HG03520 (cell line): Measurements from ENCODE around the gene DLST.

ENCODE experiments used
- ATAC-seq: cut with Tn5 transposase; IDR thresholded peaks from one replicate; pipeline ENCODE4 v1.9.1; 2021; ENCODE audit warnings: mild to moderate bottlenecking, moderate library complexity; ENCODE audit not compliant: unreplicated experiment

The DLST gene

DNA sequence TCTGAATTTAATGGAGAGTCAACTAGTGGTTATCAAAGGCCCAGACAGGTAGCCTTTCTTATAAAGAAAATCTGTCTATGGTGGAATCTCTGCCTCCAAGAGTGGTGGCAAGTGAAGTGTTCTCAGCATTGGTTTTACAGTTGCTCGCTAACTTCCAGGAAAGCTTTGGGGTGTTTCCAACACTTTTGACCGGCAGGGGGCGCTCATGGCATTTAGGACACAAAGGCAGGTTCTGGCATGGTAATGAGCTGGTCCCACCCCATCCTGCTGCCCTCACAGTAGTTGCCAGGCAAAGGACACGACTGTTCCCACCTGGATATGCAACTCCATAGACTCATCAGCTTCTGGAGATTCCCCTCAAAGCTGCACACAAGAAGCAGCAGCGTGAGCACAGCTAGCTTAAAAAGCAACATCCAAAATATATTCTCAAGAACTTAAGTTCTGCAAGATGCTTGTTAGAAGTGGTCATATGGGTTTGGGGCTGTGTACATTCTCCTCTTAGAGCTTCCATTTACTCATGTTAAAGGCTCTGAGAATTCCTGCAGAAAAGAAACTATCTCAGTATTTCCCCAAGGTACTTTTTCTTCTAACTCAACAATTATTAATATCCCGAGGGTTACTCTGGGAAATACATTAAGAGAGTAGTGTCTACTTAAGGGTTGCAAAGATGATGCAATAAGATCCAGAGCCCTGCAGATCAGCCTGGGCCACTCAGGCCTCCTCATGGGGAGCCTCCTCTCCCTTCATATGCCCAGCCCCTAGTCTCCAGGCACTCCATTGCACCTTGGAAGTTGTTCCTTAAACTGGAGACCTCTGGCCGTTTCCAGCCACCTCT, 20.6 kb upstream of the DLST start:
- ATAC-seq = no peak

- no peak for ATAC-seq
These were observed 20.0 kb upstream of the DLST start for GRCh38 chr14:74861734-74862090.

GRCh38 chr14:74863274-74863673, 18.4 kb upstream of the DLST start:
- no peak for ATAC-seq

DNA sequence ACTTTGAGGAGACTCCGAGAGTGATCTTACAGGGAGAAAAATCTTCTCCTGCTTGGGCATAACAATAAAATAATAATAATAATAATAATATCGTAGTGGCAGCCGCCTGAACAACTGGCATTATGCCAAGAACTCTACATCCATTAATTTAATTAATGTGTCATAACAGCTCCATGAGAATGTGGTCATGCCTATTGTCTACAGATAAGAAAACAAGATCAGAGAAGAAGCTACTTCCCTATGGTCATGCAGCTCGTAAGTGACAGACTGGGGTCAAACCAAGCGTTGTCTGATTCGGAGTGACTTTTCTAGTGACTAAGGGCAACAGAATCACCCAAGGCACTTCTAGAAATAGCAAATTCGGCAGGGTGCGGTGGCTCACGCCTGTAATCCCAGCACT, 17.5 kb upstream of the DLST start:
- ATAC-seq = no peak

DNA sequence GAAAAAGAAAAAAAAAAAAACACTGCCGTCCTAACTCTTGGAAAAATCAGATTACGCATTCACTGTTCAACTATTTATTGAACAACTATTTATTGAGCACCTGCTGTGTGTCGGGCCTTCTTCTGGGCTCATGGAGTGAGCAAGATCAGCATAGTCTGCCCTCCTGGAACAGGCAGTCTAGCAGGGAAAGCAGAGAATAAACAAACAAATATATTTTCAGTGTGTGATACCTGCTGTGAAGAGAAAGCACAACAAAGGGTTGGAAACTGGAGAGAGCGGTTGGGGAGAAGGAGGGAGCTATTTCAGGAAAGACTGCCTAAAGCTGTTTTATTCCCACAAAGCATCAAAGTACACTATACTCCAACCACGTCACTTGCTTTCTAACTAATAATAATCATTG, 16.6 kb upstream of the DLST start:
- ATAC-seq = no peak

DNA sequence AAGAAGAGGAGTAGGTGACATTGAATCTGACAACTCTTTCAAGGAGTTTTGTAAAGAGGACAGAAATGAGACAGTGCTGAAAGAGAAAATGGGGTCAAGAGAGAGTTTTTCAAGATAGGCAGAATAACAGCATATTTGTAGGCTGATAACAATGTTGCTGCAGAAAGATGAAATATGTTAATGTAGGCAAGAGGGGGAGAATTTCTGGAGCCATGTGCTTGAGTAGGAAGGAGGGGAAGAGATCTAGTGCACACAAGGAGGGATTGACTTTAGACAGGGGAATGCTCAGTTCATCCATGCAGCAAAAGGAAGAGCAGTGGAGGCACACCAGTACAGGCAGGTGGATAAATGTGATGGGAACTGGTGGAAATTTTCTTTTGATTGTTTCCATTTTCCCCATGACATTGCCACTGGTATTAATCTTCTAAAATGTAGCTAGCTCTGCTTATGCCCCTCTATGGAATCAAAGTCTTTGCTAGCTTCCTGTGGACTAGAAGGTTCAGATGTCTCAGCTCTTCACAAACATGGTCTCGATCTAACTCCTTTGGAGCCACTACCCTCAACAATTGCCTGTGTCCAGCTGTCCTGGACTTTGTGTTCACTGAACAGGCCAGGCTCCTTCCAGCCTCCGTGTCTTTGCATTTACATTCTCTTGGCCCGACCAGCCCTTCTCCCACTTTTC, 14.9 kb upstream of the DLST start:
- ATAC-seq = no peak

DNA sequence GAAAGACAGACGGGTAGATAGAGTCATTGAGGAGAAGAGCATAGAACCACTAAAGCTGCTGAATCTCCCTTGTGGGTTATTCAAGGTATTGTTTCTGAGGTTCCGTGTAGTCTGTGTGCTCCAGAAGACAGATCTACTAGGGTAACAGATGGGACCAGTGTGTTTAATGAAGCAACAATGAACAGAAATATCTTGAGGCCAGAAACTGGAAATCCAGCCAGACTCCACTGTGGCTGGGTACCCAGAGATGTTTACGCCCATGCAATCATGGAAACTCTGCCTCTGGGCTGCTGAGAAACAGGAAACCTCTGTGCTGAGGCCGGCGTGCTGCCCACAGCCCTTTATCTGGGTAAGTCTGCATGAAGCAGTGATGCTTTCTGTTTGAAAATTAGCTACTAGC, 14.0 kb upstream of the DLST start:
- no peak for ATAC-seq

DNA sequence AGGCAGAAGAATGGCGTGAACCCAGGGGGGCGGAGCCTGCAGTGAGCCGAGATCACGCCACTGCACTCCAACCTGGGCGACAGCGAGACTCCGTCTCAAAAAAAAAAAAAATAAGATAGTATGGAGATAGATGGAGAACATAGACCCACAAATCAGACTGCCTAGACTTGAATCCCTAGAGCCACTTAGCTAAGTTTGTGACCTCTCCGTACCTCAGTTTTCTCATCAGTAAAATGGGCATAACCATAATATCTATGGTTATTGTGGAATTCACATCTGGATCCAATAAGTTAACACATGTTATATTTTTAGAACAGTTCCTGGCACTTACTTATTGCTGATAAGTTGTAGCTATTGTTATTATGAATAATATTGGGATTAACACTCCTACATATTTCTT, 13.0 kb upstream of the DLST start:
- no peak for ATAC-seq

DNA sequence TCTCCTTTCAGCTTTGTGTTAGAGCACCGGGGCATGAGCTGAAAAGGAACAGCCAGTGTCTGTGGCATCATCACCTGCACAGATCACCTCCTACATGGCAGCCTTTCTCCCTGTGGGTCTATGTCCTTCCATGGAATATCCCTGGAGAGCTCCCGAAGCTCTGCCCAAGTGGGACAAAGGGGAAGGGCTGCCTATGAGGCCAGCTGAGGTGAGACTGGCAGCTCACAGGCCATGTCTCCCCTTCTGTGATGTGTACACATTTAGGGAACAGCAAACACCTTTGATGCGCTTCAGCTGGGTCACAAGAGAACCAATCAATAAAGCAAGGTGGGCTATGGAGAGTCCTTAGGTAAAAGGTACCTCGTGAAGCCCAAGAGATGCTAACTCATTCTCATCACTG, 9.9 kb upstream of the DLST start:
- no peak for ATAC-seq

DNA sequence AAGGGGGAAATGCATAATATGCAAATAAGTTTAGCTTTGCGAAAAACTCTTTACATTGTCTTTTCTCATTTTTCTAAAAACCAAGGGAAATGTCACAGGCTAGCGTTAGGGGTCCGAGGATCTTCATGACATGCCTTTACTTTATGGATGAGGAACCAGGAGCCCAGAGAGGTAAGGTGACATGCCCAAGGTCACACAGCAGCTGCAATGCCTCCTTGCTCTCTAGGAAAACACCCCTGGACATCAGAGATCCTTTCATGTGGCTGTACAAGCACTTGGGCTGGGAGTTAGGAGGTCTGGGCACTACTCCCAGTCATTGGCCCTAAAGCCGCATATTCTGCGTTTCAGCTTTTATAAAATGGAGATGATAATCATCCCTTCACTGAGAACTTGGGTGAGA, 6.5 kb upstream of the DLST start:
- no peak for ATAC-seq

DNA sequence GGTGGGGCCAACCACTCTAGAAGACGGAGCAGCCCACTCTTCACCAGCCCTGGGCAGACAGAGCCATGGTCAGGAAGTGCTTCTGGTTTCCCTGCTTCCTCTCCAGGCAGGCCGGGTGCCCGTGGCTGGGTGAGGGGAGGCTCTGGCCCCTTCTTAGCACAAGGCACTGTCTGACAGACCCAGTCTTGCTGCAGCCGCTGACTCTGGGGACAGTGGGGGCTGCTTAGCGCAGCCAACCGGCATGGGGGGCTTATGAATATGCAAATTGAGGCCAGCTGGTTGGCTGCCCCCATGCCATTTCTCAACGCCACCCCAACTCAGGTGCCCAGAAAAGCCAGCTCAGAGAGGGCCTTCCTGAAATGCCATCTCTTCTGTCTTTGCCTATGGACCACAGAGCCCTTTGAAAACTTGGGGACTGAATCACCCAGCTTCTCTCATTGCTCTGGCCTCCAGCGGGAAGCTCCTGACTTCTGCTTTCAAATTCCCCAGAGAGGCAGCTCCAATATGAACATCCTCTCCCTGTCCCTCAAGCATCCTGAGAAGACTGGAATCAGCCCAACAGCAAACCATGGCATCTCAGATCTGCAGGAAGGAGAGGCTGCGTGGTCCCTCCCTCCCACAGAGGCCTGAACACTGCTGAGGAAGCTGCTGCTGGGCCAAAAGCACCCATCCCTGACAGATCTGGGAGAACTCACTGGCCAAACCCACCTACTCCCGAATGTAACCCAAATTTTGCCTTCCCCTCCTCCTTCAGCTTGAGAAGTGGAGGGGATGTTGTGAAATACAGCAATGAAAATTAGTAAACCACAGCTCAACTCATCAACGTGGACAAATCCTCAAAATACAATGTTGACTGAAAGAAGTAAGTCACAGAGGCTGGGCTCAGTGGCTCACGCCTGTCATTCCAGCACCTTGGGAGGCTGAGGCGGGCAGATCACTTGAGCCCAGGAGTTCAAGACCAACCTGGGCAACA, 5.5 kb upstream of the DLST start, which contains the start of gene PROX2:
PROX2 (minus strand) TSS at position 205 of the 973 bp plus-strand sequence. CDS start 12,311 bp downstream, outside the sequence.
- ATAC-seq = no peak

GRCh38 chr14:74879427-74880182, 2.1 kb upstream of the DLST start:
- no peak for ATAC-seq

DNA sequence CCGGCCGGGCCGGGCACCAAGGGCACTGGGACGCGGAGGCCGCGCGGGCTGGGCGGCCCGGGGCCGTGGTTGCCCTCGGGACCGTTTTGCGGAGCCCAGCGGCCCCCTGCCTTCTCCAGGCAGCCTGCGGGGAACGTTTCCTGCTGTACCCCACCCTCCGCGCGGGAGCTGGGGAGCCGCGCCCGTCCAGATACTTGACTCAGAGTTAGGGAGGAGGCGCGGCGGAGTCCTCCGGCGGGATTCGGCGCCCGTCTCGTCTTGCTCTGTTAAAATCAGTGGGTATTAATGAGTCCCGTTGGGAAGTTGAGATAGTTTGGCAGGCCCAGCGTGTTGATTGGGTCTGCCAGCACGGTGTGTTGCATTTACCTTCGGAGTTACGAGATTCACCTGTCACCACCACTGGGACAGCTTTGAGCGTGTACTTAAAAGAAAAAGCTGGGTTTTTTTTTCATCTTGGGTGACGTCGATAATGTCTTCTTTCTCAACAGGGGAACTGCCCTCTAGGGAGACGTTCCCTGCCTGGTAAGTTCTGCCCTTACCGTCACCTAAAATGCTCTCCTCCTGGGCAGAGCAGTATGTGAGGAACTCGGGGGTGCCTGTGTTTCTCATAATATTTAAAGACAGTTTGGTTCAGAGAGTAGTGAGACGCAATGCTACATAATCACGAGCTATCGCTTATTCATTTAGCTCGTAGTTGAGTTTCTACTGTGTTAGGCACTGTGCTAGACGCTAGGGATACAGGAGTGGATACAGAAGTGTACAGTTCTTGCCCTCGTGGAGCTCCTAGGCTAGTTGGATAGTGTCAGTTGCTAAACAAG, 596 bp downstream of the DLST start:
- peak; percentile 44 for ATAC-seq

GRCh38 chr14:74886001-74886400, 4.3 kb downstream of the DLST start:
- no peak for ATAC-seq

GRCh38 chr14:74888164-74889158, 6.7 kb downstream of the DLST start:
- no peak for ATAC-seq

DNA sequence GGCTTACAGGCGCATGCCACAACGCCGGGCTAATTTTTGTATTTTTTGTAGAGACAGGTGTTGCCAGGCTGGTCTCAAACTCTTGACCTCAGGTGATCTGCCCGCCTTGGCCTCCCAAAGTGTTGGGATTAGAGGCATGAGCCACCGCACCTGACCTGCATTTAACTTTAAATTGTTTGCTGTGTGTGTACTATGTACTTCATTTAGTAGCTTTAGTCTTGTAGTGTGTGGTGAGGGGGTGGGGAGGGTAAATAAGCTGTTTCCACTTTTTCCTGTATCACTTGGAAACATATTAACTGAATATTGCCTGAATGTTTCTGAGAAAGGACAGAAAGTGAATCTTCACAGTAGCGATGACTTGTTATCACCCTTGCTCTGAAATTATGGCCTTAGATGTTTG, 8.5 kb downstream of the DLST start:
- no peak for ATAC-seq

GRCh38 chr14:74891870-74892269, 10.2 kb downstream of the DLST start:
- ATAC-seq = no peak

DNA sequence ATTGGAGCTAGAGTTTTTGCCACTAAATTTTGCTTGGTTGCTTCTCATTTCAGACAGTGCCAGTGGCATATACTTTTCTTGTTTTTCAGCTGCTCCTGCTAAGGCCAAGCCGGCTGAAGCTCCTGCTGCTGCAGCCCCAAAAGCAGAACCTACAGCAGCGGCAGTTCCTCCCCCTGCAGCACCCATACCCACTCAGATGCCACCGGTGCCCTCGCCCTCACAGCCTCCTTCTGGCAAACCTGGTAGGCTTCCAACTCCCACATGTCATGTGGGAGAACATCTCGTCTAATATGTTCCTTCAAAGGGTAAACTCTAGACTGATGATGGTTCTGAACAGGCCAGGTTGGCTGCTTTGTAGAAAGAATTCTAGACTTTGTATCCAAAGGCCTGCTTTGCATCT, 11.0 kb downstream of the DLST start:
- ATAC-seq = no peak
